K562 (cell line): ENCODE results near the gene IBA57. TPM values are rescaled to one million over a fixed set of nuclear protein-coding genes. Genes with fewer than 3 reads are reported as not detected.

ENCODE experiments used
- E2F6 ChIP-seq, 2 experiments: IDR thresholded peaks; 2 replicates each; pipeline ENCODE4 v1.6.1; 2011; ENCODE audit warnings: borderline replicate concordance in 1 of 2, control low read depth in 1 of 2, low read depth in 1 of 2, low read length in 1 of 2, mild to moderate bottlenecking in 1 of 2, mixed read lengths in 1 of 2, moderate library complexity in 1 of 2; ENCODE audit not compliant: insufficient read depth in 1 of 2, insufficient read length in 1 of 2, poor library complexity in 1 of 2, severe bottlenecking in 1 of 2; ENCODE audit errors: extremely low read depth in 1 of 2
- GTF2A2 ChIP-seq: IDR thresholded peaks from 2 replicates; pipeline ENCODE4 v1.6.1; 2016; ENCODE audit warnings: mild to moderate bottlenecking, missing genetic modification characterization, missing compliant biosample characterization
- polyA plus RNA-seq, 8 experiments: library from polyadenylated mRNA; depleted of rRNA in 4 of 8; stranded (reverse) in 5 of 8; unstranded in 3 of 8; fragments of >200 nt; fragmentation: Nextera tagmentation in 2 of 8; fragmentation: Illumina TruSeq in 1 of 8; extraction: Ambion mirVana in 2 of 8; extraction: Trizol in 1 of 8; gene quantifications; 2 replicates each; pipeline versions ENCODE4 v1.2.1 to v1.2.3, GENCODE V29; 2011 to 2014; ENCODE audit warnings: inconsistent platforms in 1 of 8, missing spikeins in 1 of 8
- total RNA-seq, 7 experiments: library from RNA; depleted of rRNA in 6 of 7; stranded (reverse); fragments of >200 nt in 6 of 7; fragmentation: Illumina TruSeq in 2 of 7; extraction: Trizol in 2 of 7; gene quantifications; 2 replicates each; pipeline versions ENCODE4 v1.2.1 to v1.2.3, GENCODE V29; 2011 to 2021; ENCODE audit warnings: low replicate concordance in 1 of 7
- TF ChIP-seq, protein P1 (sequence below): fragments of 450-650 bp; IDR thresholded peaks from 2 replicates; pipeline ENCODE4 v1.6.1; 2016; ENCODE audit warnings: low read depth
- TF ChIP-seq, protein P2 (sequence below): fragments of 200-600 bp; sonication (generic); IDR thresholded peaks from one replicate; pipeline ENCODE4 v1.6.1; 2012; ENCODE audit warnings: mild to moderate bottlenecking, low read depth, low read length, inconsistent platforms

IBA57 gene
- total and polyA plus RNA-seq, 9 of the 15 experiments (the other 6 are each of a cell fraction or from before 2014, with no cell fraction given) = 0.77 to 15.5 (median 2.7) TPM

- TF ChIP-seq, protein P1, sequence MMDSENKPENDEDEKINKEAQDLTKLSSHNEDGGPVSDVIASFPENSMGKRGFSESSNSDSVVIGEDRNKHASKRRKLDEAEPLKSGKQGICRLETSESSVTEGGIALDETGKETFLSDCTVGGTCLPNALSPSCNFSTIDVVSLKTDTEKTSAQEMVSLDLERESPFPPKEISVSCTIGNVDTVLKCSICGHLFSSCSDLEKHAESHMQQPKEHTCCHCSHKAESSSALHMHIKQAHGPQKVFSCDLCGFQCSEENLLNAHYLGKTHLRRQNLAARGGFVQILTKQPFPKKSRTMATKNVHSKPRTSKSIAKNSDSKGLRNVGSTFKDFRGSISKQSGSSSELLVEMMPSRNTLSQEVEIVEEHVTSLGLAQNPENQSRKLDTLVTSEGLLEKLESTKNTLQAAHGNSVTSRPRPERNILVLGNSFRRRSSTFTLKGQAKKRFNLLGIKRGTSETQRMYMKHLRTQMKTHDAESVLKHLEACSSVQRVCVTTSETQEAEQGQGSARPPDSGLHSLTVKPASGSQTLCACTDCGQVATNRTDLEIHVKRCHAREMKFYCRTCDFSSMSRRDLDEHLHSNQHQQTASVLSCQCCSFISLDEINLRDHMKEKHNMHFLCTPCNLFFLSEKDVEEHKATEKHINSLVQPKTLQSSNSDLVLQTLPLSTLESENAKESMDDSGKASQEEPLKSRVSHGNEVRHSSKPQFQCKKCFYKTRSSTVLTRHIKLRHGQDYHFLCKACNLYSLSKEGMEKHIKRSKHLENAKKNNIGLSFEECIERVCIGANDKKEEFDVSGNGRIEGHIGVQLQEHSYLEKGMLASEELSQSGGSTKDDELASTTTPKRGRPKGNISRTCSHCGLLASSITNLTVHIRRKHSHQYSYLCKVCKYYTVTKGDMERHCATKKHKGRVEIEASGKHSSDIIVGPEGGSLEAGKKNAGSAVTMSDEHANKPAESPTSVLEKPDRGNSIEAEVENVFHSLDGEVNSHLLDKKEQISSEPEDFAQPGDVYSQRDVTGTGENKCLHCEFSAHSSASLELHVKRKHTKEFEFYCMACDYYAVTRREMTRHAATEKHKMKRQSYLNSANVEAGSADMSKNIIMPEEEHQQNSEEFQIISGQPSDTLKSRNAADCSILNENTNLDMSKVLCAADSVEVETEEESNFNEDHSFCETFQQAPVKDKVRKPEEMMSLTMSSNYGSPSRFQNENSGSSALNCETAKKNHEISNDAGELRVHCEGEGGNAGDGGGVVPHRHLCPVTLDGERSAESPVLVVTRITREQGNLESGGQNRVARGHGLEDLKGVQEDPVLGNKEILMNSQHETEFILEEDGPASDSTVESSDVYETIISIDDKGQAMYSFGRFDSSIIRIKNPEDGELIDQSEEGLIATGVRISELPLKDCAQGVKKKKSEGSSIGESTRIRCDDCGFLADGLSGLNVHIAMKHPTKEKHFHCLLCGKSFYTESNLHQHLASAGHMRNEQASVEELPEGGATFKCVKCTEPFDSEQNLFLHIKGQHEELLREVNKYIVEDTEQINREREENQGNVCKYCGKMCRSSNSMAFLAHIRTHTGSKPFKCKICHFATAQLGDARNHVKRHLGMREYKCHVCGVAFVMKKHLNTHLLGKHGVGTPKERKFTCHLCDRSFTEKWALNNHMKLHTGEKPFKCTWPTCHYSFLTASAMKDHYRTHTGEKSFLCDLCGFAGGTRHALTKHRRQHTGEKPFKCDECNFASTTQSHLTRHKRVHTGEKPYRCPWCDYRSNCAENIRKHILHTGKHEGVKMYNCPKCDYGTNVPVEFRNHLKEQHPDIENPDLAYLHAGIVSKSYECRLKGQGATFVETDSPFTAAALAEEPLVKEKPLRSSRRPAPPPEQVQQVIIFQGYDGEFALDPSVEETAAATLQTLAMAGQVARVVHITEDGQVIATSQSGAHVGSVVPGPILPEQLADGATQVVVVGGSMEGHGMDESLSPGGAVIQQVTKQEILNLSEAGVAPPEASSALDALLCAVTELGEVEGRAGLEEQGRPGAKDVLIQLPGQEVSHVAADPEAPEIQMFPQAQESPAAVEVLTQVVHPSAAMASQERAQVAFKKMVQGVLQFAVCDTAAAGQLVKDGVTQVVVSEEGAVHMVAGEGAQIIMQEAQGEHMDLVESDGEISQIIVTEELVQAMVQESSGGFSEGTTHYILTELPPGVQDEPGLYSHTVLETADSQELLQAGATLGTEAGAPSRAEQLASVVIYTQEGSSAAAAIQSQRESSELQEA = no peak
- TF ChIP-seq E2F6 (IDR thresholded peaks at IDR 0.05; ENCODE audit: borderline replicate concordance in 1 of 2, extremely low read depth in 1 of 2, insufficient read depth in 1 of 2, insufficient read length in 1 of 2, low read depth in 1 of 2, low read length in 1 of 2, poor library complexity in 1 of 2, severe bottlenecking in 1 of 2) (peak; percentile 39 to 94), GTF2A2 (tag) (0 out of 2 replicates have a peak, but pooled peaks have one; percentile 61)
- TF ChIP-seq, protein P2, sequence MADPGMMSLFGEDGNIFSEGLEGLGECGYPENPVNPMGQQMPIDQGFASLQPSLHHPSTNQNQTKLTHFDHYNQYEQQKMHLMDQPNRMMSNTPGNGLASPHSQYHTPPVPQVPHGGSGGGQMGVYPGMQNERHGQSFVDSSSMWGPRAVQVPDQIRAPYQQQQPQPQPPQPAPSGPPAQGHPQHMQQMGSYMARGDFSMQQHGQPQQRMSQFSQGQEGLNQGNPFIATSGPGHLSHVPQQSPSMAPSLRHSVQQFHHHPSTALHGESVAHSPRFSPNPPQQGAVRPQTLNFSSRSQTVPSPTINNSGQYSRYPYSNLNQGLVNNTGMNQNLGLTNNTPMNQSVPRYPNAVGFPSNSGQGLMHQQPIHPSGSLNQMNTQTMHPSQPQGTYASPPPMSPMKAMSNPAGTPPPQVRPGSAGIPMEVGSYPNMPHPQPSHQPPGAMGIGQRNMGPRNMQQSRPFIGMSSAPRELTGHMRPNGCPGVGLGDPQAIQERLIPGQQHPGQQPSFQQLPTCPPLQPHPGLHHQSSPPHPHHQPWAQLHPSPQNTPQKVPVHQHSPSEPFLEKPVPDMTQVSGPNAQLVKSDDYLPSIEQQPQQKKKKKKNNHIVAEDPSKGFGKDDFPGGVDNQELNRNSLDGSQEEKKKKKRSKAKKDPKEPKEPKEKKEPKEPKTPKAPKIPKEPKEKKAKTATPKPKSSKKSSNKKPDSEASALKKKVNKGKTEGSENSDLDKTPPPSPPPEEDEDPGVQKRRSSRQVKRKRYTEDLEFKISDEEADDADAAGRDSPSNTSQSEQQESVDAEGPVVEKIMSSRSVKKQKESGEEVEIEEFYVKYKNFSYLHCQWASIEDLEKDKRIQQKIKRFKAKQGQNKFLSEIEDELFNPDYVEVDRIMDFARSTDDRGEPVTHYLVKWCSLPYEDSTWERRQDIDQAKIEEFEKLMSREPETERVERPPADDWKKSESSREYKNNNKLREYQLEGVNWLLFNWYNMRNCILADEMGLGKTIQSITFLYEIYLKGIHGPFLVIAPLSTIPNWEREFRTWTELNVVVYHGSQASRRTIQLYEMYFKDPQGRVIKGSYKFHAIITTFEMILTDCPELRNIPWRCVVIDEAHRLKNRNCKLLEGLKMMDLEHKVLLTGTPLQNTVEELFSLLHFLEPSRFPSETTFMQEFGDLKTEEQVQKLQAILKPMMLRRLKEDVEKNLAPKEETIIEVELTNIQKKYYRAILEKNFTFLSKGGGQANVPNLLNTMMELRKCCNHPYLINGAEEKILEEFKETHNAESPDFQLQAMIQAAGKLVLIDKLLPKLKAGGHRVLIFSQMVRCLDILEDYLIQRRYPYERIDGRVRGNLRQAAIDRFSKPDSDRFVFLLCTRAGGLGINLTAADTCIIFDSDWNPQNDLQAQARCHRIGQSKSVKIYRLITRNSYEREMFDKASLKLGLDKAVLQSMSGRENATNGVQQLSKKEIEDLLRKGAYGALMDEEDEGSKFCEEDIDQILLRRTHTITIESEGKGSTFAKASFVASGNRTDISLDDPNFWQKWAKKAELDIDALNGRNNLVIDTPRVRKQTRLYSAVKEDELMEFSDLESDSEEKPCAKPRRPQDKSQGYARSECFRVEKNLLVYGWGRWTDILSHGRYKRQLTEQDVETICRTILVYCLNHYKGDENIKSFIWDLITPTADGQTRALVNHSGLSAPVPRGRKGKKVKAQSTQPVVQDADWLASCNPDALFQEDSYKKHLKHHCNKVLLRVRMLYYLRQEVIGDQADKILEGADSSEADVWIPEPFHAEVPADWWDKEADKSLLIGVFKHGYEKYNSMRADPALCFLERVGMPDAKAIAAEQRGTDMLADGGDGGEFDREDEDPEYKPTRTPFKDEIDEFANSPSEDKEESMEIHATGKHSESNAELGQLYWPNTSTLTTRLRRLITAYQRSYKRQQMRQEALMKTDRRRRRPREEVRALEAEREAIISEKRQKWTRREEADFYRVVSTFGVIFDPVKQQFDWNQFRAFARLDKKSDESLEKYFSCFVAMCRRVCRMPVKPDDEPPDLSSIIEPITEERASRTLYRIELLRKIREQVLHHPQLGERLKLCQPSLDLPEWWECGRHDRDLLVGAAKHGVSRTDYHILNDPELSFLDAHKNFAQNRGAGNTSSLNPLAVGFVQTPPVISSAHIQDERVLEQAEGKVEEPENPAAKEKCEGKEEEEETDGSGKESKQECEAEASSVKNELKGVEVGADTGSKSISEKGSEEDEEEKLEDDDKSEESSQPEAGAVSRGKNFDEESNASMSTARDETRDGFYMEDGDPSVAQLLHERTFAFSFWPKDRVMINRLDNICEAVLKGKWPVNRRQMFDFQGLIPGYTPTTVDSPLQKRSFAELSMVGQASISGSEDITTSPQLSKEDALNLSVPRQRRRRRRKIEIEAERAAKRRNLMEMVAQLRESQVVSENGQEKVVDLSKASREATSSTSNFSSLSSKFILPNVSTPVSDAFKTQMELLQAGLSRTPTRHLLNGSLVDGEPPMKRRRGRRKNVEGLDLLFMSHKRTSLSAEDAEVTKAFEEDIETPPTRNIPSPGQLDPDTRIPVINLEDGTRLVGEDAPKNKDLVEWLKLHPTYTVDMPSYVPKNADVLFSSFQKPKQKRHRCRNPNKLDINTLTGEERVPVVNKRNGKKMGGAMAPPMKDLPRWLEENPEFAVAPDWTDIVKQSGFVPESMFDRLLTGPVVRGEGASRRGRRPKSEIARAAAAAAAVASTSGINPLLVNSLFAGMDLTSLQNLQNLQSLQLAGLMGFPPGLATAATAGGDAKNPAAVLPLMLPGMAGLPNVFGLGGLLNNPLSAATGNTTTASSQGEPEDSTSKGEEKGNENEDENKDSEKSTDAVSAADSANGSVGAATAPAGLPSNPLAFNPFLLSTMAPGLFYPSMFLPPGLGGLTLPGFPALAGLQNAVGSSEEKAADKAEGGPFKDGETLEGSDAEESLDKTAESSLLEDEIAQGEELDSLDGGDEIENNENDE = no peak
Observed at GRCh38 chr1:228165372-228166169, at the start of gene IBA57 (continued).
